ENCODE measurements around the gene CMTM6.

DNA sequence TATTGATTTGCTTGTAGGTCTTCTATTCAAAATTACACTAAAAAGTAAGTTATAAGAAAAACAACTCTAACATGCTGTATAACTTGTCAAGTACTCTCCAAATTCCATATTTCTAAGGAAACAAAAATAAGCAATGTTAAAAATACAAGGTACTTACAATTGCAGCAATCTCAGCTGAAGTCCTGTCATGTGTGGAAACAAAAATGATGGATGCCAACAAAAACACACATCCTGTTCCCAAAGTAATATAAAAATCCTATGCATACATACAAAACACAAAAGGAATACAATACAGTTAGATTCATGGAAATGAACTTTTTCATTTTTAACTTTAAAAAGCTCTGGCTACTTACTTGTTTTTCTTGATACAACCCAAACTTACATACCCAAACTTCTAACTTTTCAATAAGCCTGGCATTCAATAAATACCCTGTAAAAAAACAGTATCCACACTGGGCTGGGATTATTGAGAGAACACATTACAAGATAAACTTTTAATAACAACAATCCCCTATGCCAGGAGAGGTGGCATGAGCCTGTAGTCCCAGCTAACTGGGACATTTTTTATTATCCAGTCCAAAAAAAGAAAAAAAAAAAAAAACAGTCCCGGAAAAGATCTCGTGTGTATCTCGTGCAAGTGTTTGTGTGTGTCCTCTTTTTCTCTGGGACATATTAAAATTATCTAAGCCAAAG is 14.7 kb downstream of the CMTM6 start:
- TF ChIP-seq, protein P1, sequence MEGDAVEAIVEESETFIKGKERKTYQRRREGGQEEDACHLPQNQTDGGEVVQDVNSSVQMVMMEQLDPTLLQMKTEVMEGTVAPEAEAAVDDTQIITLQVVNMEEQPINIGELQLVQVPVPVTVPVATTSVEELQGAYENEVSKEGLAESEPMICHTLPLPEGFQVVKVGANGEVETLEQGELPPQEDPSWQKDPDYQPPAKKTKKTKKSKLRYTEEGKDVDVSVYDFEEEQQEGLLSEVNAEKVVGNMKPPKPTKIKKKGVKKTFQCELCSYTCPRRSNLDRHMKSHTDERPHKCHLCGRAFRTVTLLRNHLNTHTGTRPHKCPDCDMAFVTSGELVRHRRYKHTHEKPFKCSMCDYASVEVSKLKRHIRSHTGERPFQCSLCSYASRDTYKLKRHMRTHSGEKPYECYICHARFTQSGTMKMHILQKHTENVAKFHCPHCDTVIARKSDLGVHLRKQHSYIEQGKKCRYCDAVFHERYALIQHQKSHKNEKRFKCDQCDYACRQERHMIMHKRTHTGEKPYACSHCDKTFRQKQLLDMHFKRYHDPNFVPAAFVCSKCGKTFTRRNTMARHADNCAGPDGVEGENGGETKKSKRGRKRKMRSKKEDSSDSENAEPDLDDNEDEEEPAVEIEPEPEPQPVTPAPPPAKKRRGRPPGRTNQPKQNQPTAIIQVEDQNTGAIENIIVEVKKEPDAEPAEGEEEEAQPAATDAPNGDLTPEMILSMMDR (IDR thresholded peaks at IDR 0.05) = no peak
- TF ChIP-seq POLR2A (IDR thresholded peaks at IDR 0.05; ENCODE audit: low read depth) = no peak

Measured in esophagus muscularis mucosa (tissue), 3 donors.